Breast epithelium (tissue), 3 donors: ENCODE data around the gene STXBP6.

Source experiments
- POLR2AphosphoS5 ChIP-seq, 3 donors: sonication (generic); formaldehyde crosslinking; IDR thresholded peaks; one replicate each; pipeline ENCODE4 v1.6.1; 2017; ENCODE audit warnings: antibody characterized with exemption in 3 of 3
- TF ChIP-seq, protein P1 (sequence below), 3 donors: fragments of 450-650 bp; IDR thresholded peaks; one replicate each; pipeline ENCODE4 v1.5.1; 2016 to 2017; ENCODE audit warnings: antibody characterized with exemption in 3 of 3, mild to moderate bottlenecking in 3 of 3, moderate library complexity in 3 of 3

DNA sequence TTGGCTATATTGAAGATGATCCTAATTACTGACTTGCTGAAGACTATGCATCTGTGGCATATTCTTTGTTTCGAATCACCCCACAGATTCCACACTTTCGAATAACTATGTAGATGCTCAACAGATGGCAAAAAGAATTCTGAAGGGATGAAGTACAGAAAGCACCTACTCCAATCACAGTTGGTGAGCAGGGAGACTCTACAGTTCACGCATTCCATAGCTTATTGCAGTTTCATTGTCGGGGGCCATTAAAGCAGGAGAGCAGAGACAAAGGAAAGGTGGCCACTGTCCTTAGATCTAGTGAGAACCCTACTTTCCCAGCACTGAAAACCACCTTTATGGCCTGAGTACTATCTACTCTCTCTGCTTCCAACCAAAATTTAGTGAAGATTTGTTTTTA, 191.9 kb downstream of the STXBP6 start:
- TF ChIP-seq, protein P1, sequence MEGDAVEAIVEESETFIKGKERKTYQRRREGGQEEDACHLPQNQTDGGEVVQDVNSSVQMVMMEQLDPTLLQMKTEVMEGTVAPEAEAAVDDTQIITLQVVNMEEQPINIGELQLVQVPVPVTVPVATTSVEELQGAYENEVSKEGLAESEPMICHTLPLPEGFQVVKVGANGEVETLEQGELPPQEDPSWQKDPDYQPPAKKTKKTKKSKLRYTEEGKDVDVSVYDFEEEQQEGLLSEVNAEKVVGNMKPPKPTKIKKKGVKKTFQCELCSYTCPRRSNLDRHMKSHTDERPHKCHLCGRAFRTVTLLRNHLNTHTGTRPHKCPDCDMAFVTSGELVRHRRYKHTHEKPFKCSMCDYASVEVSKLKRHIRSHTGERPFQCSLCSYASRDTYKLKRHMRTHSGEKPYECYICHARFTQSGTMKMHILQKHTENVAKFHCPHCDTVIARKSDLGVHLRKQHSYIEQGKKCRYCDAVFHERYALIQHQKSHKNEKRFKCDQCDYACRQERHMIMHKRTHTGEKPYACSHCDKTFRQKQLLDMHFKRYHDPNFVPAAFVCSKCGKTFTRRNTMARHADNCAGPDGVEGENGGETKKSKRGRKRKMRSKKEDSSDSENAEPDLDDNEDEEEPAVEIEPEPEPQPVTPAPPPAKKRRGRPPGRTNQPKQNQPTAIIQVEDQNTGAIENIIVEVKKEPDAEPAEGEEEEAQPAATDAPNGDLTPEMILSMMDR (IDR thresholded peaks at IDR 0.05): no peak
- TF ChIP-seq POLR2AphosphoS5 (IDR thresholded peaks at IDR 0.05): no peak
